Measurements from ENCODE around the gene ADAD2. TPM values are rescaled to one million over a fixed set of nuclear protein-coding genes. Genes with fewer than 3 reads are reported as not detected.
A peak's percentile ranks its signal among the peaks of the same experiment; 100 is the strongest.

The ADAD2 gene
- total and polyA plus RNA-seq, 9 of the 15 experiments (the other 6 are each of a cell fraction or from before 2014, with no cell fraction given), result 0.07 TPM; not detected in 8

- intact Hi-C loops (cut with micrococcal nuclease), result no loop called here
- peaks cover 12% of the 10 kb centered on the region for H4K20me1 ChIP-seq (replicated peaks; ENCODE audit: control insufficient read depth, insufficient read depth, low read length)
- TF ChIP-seq TFAP4 (CRISPR knock-in tag; IDR thresholded peaks at IDR 0.05; ENCODE audit: borderline replicate concordance) (0 out of 2 replicates have a peak, but pooled peaks have one; percentile 12), THRAP3 (IDR thresholded peaks at IDR 0.05; ENCODE audit: borderline replicate concordance) (no peak)
- in situ Hi-C loops (cut with MboI), result no loop called here
- no peak overlapping the region for H3K4me2 ChIP-seq (ENCODE audit: insufficient read depth, low read length)
- peaks cover 4% of the 10 kb centered on the region for H3K9me1 ChIP-seq (ENCODE audit: control insufficient read depth, insufficient read depth, low read length)
- 0 out of 2 replicates have a peak, but pooled peaks cover 2% of the 10 kb centered on the region for H3K9me3 ChIP-seq (replicated peaks; ENCODE audit: control insufficient read depth, insufficient read depth, low read depth, low read length)
- WGBS (ENCODE audit: insufficient coverage, low coverage, missing lambda C conversion rate), result 3% methylated on average over 15 of the region's 16 CpGs
- POLR2A ChIA-PET, result interaction anchor here (0.6 to 2.4 kb wide), 2 partner anchors 10 to 288 kb away, joined by 3 to 5 read pairs; partner anchors contain the start of gene TAF1C
- no peak for FAIRE-seq
- H2AFZ ChIP-seq (ENCODE audit: low read depth, low read length), result no peak overlapping the region
- peak; percentile 12; the same call in 2 of the 3 replicates for ATAC-seq
- CTCF ChIA-PET (ENCODE audit: low intra/inter-chr PET ratio), result no interaction called here
- H3K4me3 ChIP-seq, result no peak overlapping the region
- H3K9ac ChIP-seq (ENCODE audit: insufficient read depth in 1 of 2, low read depth in 2 of 2, low read length in 2 of 2), result 0 out of 4 replicates have a peak overlapping the region, but pooled peaks of 1 of the 2 experiments have one; percentile 8
- peaks cover 77 to 88% of the 10 kb centered on the region in 2 experiments for H3K27me3 ChIP-seq (ENCODE audit: control insufficient read depth in 2 of 2, insufficient read depth in 2 of 2, low read length in 2 of 2)
- no peak overlapping the region; the same call in 2 of the 3 replicates for H3K27ac ChIP-seq (ENCODE audit: extremely low read depth, low read depth, low read length)
- no peak for DNase-seq (ENCODE audit: extremely low read depth in 1 of 4, low spot score in 3 of 4)
- no TSS peak for BruUV-seq (replicated peaks)
- no peaks in the 10 kb centered on the region for H3K36me3 ChIP-seq (ENCODE audit: control insufficient read depth, insufficient read depth, low read length)
- H3K79me2 ChIP-seq (ENCODE audit: control insufficient read depth, insufficient read depth, low read length), result no peaks in the 10 kb centered on the region
- peaks cover 0 to 33% of the 10 kb centered on the region in 2 experiments; a peak in 3 of 5 replicates for H3K4me1 ChIP-seq (replicated peaks in 1 of 2; ENCODE audit: control insufficient read depth in 2 of 2, insufficient read depth in 2 of 2, low read length in 2 of 2)
These were observed 5.9 kb downstream of the ADAD2 start for GRCh38 chr16:84196727-84197394.

All from K562 (cell line).